ENCODE data around the gene DUSP22.

Gene DUSP22

GRCh38 chr6:296151-297122 lies 4.2 kb downstream of the DUSP22 start:
- DNase-seq, result no peak

- no peak for DNase-seq
Measured at GRCh38 chr6:297571-298232, 5.4 kb downstream of the DUSP22 start.

GRCh38 chr6:298233-299103 lies 6.2 kb downstream of the DUSP22 start:
- no peak for DNase-seq

- no peak for DNase-seq
Measured at GRCh38 chr6:299104-299980, 7.1 kb downstream of the DUSP22 start.

GRCh38 chr6:300026-300425 lies 7.7 kb downstream of the DUSP22 start:
- no peak for DNase-seq

- DNase-seq, result no peak
Measured at GRCh38 chr6:300494-301198, 8.4 kb downstream of the DUSP22 start.

- no peak for DNase-seq
Measured at GRCh38 chr6:301526-301925, 9.2 kb downstream of the DUSP22 start.

- DNase-seq, result no peak
Measured at GRCh38 chr6:301929-302705, 9.8 kb downstream of the DUSP22 start.

GRCh38 chr6:302760-303159 lies 10.5 kb downstream of the DUSP22 start:
- DNase-seq, result no peak

GRCh38 chr6:303263-303662 lies 11.0 kb downstream of the DUSP22 start:
- no peak for DNase-seq

- DNase-seq, result no peak
Measured at GRCh38 chr6:303948-304558, 11.8 kb downstream of the DUSP22 start.

GRCh38 chr6:304833-305370 lies 12.6 kb downstream of the DUSP22 start:
- DNase-seq, result no peak

GRCh38 chr6:305371-306206 lies 13.3 kb downstream of the DUSP22 start:
- no peak for DNase-seq

GRCh38 chr6:306641-307061 lies 14.4 kb downstream of the DUSP22 start:
- DNase-seq, result no peak

- DNase-seq, result no peak
Measured at GRCh38 chr6:307065-307814, 15.0 kb downstream of the DUSP22 start.

- DNase-seq, result no peak
Measured at GRCh38 chr6:307874-308273, 15.6 kb downstream of the DUSP22 start.

- no peak for DNase-seq
Measured at GRCh38 chr6:308307-308706, 16.0 kb downstream of the DUSP22 start.
